Mononuclear cell (primary cell): Measurements from ENCODE around the gene MAK. TPM values are rescaled to one million over a fixed set of nuclear protein-coding genes. Genes with fewer than 3 reads are reported as not detected.

Experiments
- H3K27me3 ChIP-seq: 2 replicates; pipeline ENCODE4 v1.6.0; 2011; ENCODE audit warnings: low read length, control low read depth; ENCODE audit not compliant: insufficient read depth
- H3K4me1 ChIP-seq: 2 replicates; pipeline ENCODE4 v1.5.1; 2011; ENCODE audit warnings: mild to moderate bottlenecking, low read length, control low read depth; ENCODE audit not compliant: insufficient read depth
- H3K4me3 ChIP-seq: 2 replicates; pipeline ENCODE4 v1.5.1; 2011; ENCODE audit warnings: mild to moderate bottlenecking, low read length, moderate library complexity
- H3K9me3 ChIP-seq: 2 replicates; pipeline ENCODE4 v1.5.1; 2011; ENCODE audit warnings: low read depth, mild to moderate bottlenecking, control low read depth, low read length
- total RNA-seq: library from RNA; depleted of rRNA; stranded (reverse); fragments of >200 nt; gene quantifications from one replicate; pipeline ENCODE4 v1.2.3, GENCODE V29; 2012

MAK gene
- total RNA-seq, 1 donor = 0.42 TPM

DNA sequence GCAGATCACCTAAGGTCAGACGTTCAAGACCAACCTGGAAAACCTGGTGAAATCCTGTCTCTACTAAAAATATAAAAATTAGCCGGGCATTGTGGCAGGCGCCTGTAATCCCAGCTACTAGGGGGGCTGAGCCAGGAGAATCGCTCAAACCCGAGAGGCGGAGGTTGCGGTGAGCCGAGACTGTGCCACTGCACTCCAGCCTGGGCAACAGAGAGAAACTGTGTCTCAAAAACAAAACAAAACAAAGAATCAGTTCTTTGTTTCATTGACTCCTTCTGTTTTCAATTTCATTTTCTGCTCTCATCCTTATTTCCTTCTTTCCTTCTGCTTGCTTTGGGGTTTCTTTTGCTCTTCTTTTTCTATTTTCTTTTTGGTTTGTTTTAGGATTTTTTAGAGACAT lies 124.4 kb downstream of the MAK start:
- Histone ChIP-seq H3K9me3 (no peaks in the 10 kb centered on the region), H3K27me3 (no peaks in the 10 kb centered on the region), H3K4me1 (no peaks in the 10 kb centered on the region), H3K4me3 (no peak overlapping the region)

Other genes starting within 250 kb of the MAK start
- gene C6orf52, start 143.9 kb downstream of the MAK start, total RNA-seq = not detected
- gene PAK1IP1, start 143.6 kb downstream of the MAK start, total RNA-seq = 7.6 TPM
- 20.6 TPM for gene TMEM14C, start 115.5 kb downstream of the MAK start, total RNA-seq
- gene TMEM14B, start 90.7 kb downstream of the MAK start, total RNA-seq = 28.9 TPM
- gene GCM2, start 43.5 kb upstream of the MAK start, total RNA-seq = not detected
- gene SYCP2L, start 48.5 kb upstream of the MAK start, total RNA-seq = not detected
- not detected for gene ELOVL2, start 205.8 kb upstream of the MAK start, total RNA-seq